Muscle of leg (tissue), 11 donors: ENCODE results near the gene LRP1. TPM values are rescaled to one million over a fixed set of nuclear protein-coding genes. Genes with fewer than 3 reads are reported as not detected.

Experiments used
- DNase-seq: peaks from one replicate; pipeline ENCODE4 v3.0.0; 2013
- H3K27ac ChIP-seq: one replicate; pipeline ENCODE4 v1.5.1; 2013; ENCODE audit warnings: mild to moderate bottlenecking, low read length, control low read depth
- H3K27me3 ChIP-seq: one replicate; pipeline ENCODE4 v1.6.1; 2013; ENCODE audit warnings: low read length; ENCODE audit not compliant: control insufficient read depth, insufficient read depth
- H3K36me3 ChIP-seq: one replicate; pipeline ENCODE4 v1.6.1; 2013; ENCODE audit warnings: low read length; ENCODE audit not compliant: control insufficient read depth, insufficient read depth
- H3K4me1 ChIP-seq: one replicate; pipeline ENCODE4 v1.6.1; 2013; ENCODE audit warnings: low read length; ENCODE audit not compliant: control insufficient read depth, insufficient read depth
- H3K4me3 ChIP-seq: one replicate; pipeline ENCODE4 v1.5.1; 2013; ENCODE audit warnings: low read length, control low read depth
- H3K9me3 ChIP-seq: replicated peaks from 2 replicates; pipeline ENCODE4 v1.6.1; 2013; ENCODE audit warnings: low read depth, low read length; ENCODE audit not compliant: control insufficient read depth
- WGBS: methylation state at CpG from one replicate; pipeline ENCODE4 v1.1.5; 2013; ENCODE audit warnings: missing lambda C conversion rate; ENCODE audit not compliant: insufficient coverage; 5-methylcytosine and 5-hydroxymethylcytosine counted together
- polyA plus RNA-seq, 8 donors: library from polyadenylated mRNA; unstranded; fragments of 120-200 nt; gene quantifications; one replicate each; pipeline versions ENCODE4 v1.2.1 to v1.2.3, GENCODE V29; 2013; ENCODE audit warnings: inconsistent platforms in 1 of 8, low replicate concordance in 1 of 8; ENCODE audit not compliant: insufficient read length in 8 of 8, insufficient read depth in 1 of 8
- total RNA-seq: library from RNA; stranded (reverse); fragments of 120-200 nt; gene quantifications from one replicate; pipeline ENCODE4 v1.2.4, GENCODE V29; 2013

Gene LRP1
- total and polyA plus RNA-seq, 9 donors = 82.7 to 231 (median 160) TPM

DNA sequence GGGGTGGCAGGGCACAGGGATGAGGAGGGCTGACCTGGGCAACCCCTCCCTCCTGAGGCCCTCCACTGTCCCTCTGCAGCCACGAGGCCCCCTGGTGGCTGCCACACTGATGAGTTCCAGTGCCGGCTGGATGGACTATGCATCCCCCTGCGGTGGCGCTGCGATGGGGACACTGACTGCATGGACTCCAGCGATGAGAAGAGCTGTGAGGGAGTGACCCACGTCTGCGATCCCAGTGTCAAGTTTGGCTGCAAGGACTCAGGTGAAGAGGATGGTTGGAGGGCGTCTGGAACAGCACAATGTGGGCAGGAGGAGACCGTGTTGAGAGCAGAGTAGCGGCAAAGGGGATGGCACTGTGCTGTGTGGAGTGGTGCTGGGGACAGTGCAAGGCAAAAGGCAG lies 44.8 kb downstream of the LRP1 start:
- Histone ChIP-seq H3K36me3 (peaks cover 86% of the 10 kb centered on the region), H3K9me3 (no peaks in the 10 kb centered on the region), H3K4me3 (no peak overlapping the region), H3K4me1 (peaks cover 19% of the 10 kb centered on the region), H3K27me3 (no peaks in the 10 kb centered on the region), H3K27ac (no peak overlapping the region)
- 56% methylated on average over 11 of the region's 11 CpGs for WGBS
- no peak for DNase-seq

GRCh38 chr12:57173683-57174082 lies 45.4 kb downstream of the LRP1 start:
- WGBS = 80% methylated on average over 10 of the region's 14 CpGs
- H3K4me1 ChIP-seq = peaks cover 19% of the 10 kb centered on the region
- no peaks in the 10 kb centered on the region for H3K27me3 ChIP-seq
- H3K4me3 ChIP-seq = no peak overlapping the region
- H3K27ac ChIP-seq = no peak overlapping the region
- peaks cover 86% of the 10 kb centered on the region for H3K36me3 ChIP-seq
- no peak for DNase-seq
- H3K9me3 ChIP-seq = no peaks in the 10 kb centered on the region

DNA sequence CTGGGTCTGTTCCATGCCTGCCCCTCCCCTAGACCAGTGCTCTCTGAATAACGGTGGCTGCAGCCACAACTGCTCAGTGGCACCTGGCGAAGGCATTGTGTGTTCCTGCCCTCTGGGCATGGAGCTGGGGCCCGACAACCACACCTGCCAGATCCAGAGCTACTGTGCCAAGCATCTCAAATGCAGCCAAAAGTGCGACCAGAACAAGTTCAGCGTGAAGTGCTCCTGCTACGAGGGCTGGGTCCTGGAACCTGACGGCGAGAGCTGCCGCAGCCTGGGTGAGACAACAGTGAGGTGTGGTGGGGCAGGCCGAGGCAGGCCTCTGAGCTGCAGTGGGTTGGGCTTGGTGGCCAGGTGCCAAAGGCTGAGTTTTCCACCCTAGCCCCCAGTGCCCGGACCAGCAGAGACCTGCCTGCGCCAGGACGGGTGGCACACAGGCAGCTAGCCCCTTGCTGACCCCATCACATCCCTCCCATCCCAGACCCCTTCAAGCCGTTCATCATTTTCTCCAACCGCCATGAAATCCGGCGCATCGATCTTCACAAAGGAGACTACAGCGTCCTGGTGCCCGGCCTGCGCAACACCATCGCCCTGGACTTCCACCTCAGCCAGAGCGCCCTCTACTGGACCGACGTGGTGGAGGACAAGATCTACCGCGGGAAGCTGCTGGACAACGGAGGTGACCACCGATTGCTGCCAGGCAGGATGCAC lies 47.3 kb downstream of the LRP1 start:
- Histone ChIP-seq H3K27me3 (no peaks in the 10 kb centered on the region), H3K9me3 (no peaks in the 10 kb centered on the region), H3K4me1 (peaks cover 18% of the 10 kb centered on the region), H3K4me3 (no peak overlapping the region), H3K27ac (no peak overlapping the region), H3K36me3 (peaks cover 87% of the 10 kb centered on the region)
- peak; percentile 79 for DNase-seq
- WGBS = 45% methylated on average over 26 of the region's 29 CpGs

DNA sequence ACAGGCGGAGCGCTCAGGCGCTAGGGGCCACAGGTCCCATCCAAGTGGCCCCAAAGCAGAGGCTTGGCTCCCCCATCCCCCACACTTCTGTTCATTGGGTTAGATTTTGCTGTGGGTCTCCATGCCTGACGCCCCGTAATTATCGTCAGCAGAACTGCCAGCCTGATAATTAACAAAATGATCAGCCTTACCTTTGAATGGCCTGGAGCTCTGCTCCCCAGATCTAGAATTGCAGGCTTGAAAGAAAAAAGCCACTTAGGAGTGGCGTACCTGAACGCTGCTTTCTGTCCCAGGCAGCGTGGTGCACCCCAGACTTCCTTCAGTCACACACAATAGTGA lies 47.8 kb downstream of the LRP1 start:
- Histone ChIP-seq H3K9me3 (no peaks in the 10 kb centered on the region), H3K4me3 (no peak overlapping the region), H3K4me1 (peaks cover 12% of the 10 kb centered on the region), H3K27me3 (no peaks in the 10 kb centered on the region), H3K27ac (no peak overlapping the region), H3K36me3 (peaks cover 87% of the 10 kb centered on the region)
- WGBS = 83% methylated on average over 6 of the region's 9 CpGs
- no peak for DNase-seq

DNA sequence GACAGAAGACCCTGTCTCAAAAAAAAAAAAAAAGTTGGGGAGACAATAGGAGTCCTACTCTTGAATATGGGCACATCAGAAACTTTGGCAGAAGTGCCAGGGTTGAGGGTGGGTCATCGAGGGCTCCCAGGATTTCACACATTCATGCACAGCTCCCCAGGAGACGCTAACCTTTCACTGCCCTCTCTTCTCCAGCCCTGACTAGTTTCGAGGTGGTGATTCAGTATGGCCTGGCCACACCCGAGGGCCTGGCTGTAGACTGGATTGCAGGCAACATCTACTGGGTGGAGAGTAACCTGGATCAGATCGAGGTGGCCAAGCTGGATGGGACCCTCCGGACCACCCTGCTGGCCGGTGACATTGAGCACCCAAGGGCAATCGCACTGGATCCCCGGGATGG lies 48.6 kb downstream of the LRP1 start:
- H3K36me3 ChIP-seq = peaks cover 87% of the 10 kb centered on the region
- no peaks in the 10 kb centered on the region for H3K27me3 ChIP-seq
- H3K4me1 ChIP-seq = peaks cover 5% of the 10 kb centered on the region
- no peak overlapping the region for H3K27ac ChIP-seq
- H3K4me3 ChIP-seq = no peak overlapping the region
- DNase-seq = no peak
- WGBS = 90% methylated on average over 7 of the region's 9 CpGs
- no peaks in the 10 kb centered on the region for H3K9me3 ChIP-seq

DNA sequence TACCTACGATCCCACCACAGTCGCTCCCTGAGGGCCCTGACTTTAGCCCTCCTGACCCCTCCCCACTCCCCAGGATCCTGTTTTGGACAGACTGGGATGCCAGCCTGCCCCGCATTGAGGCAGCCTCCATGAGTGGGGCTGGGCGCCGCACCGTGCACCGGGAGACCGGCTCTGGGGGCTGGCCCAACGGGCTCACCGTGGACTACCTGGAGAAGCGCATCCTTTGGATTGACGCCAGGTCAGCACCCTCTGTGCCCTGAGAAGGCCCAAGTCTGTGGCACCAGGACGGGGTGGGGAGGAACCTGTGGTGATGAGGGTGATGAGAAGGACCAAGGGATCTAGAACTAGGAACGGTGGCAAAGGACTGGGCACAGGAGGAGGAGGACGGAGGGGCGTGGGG lies 49.1 kb downstream of the LRP1 start:
- Histone ChIP-seq H3K4me3 (no peak overlapping the region), H3K36me3 (peaks cover 90% of the 10 kb centered on the region), H3K27me3 (no peaks in the 10 kb centered on the region), H3K27ac (no peak overlapping the region), H3K4me1 (peaks cover 5% of the 10 kb centered on the region), H3K9me3 (no peaks in the 10 kb centered on the region)
- no peak for DNase-seq
- 89% methylated on average over 14 of the region's 16 CpGs for WGBS

- WGBS = 79% methylated on average over 14 of the region's 14 CpGs
- H3K4me1 ChIP-seq = peaks cover 5% of the 10 kb centered on the region
- no peaks in the 10 kb centered on the region for H3K9me3 ChIP-seq
- H3K27ac ChIP-seq = no peak overlapping the region
- no peak overlapping the region for H3K4me3 ChIP-seq
- no peak for DNase-seq
- peaks cover 86% of the 10 kb centered on the region for H3K36me3 ChIP-seq
- H3K27me3 ChIP-seq = no peaks in the 10 kb centered on the region
These were observed 49.9 kb downstream of the LRP1 start for GRCh38 chr12:57178213-57178612.

- no peaks in the 10 kb centered on the region for H3K9me3 ChIP-seq
- no peaks in the 10 kb centered on the region for H3K27me3 ChIP-seq
- no peak for DNase-seq
- peaks cover 5% of the 10 kb centered on the region for H3K4me1 ChIP-seq
- 89% methylated on average over 24 of the region's 27 CpGs for WGBS
- H3K36me3 ChIP-seq = peaks cover 88% of the 10 kb centered on the region
- H3K27ac ChIP-seq = no peak overlapping the region
- no peak overlapping the region for H3K4me3 ChIP-seq
These were observed 51.2 kb downstream of the LRP1 start for GRCh38 chr12:57179331-57180086.

- no peak for DNase-seq
- peaks cover 3% of the 10 kb centered on the region for H3K4me1 ChIP-seq
- H3K36me3 ChIP-seq = peaks cover 88% of the 10 kb centered on the region
- no peaks in the 10 kb centered on the region for H3K9me3 ChIP-seq
- H3K27ac ChIP-seq = no peak overlapping the region
- H3K27me3 ChIP-seq = no peaks in the 10 kb centered on the region
- H3K4me3 ChIP-seq = no peak overlapping the region
- WGBS = 88% methylated on average over 17 of the region's 20 CpGs
These were observed 52.2 kb downstream of the LRP1 start for GRCh38 chr12:57180321-57180989.

- Histone ChIP-seq H3K36me3 (peaks cover 90% of the 10 kb centered on the region), H3K9me3 (no peaks in the 10 kb centered on the region), H3K27ac (no peak overlapping the region), H3K4me3 (no peak overlapping the region), H3K27me3 (no peaks in the 10 kb centered on the region), H3K4me1 (no peaks in the 10 kb centered on the region)
- no peak for DNase-seq
- 37% methylated on average over 7 of the region's 9 CpGs for WGBS
These were observed 52.8 kb downstream of the LRP1 start for GRCh38 chr12:57181072-57181471.
